Neural progenitor cell (in vitro differentiated cells): ENCODE results near the gene NSRP1.

Experiments used
- CTCF ChIP-seq: fragments of 200-600 bp; sonication (generic); IDR thresholded peaks from 2 replicates; pipeline ENCODE4 v1.5.1; 2017; ENCODE audit warnings: antibody characterized with exemption, mild to moderate bottlenecking
- EZH2 ChIP-seq: fragments of 200-600 bp; sonication (generic); IDR thresholded peaks from 2 replicates; pipeline ENCODE4 v1.6.1; 2017; ENCODE audit warnings: antibody characterized with exemption, mild to moderate bottlenecking, moderate library complexity

- TF ChIP-seq CTCF (no peak), EZH2 (no peak)
Observed at GRCh38 chr17:30218799-30219198, 102.2 kb downstream of the NSRP1 start.
